Prostate gland (tissue), 2 donors: ENCODE measurements around the gene OLA1.

Source experiments
- POLR2A ChIP-seq: fragments of 450-650 bp; IDR thresholded peaks from one replicate; pipeline ENCODE4 v1.6.1; 2016; ENCODE audit warnings: antibody characterized with exemption, mild to moderate bottlenecking
- POLR2AphosphoS5 ChIP-seq: sonication (generic); formaldehyde crosslinking; IDR thresholded peaks from one replicate; pipeline ENCODE4 v1.6.1; 2017; ENCODE audit warnings: antibody characterized with exemption
- TF ChIP-seq, protein P1 (sequence below), 4 experiments: fragments of 200-600 bp in 2 of 4; fragments of 450-650 bp in 2 of 4; sonication (generic) in 2 of 4; IDR thresholded peaks; 1 replicate in 3 of 4; 2 replicates in 1 of 4; pipeline ENCODE4 v1.5.1; 2016 to 2019; ENCODE audit warnings: antibody characterized with exemption in 4 of 4, mild to moderate bottlenecking in 2 of 4, moderate library complexity in 2 of 4

GRCh38 chr2:174245065-174245464 is 3.3 kb downstream of the OLA1 start:
- TF ChIP-seq, protein P1, sequence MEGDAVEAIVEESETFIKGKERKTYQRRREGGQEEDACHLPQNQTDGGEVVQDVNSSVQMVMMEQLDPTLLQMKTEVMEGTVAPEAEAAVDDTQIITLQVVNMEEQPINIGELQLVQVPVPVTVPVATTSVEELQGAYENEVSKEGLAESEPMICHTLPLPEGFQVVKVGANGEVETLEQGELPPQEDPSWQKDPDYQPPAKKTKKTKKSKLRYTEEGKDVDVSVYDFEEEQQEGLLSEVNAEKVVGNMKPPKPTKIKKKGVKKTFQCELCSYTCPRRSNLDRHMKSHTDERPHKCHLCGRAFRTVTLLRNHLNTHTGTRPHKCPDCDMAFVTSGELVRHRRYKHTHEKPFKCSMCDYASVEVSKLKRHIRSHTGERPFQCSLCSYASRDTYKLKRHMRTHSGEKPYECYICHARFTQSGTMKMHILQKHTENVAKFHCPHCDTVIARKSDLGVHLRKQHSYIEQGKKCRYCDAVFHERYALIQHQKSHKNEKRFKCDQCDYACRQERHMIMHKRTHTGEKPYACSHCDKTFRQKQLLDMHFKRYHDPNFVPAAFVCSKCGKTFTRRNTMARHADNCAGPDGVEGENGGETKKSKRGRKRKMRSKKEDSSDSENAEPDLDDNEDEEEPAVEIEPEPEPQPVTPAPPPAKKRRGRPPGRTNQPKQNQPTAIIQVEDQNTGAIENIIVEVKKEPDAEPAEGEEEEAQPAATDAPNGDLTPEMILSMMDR (IDR thresholded peaks at IDR 0.05) = no peak
- no peak for TF ChIP-seq POLR2AphosphoS5
- no peak for TF ChIP-seq POLR2A
